ENCODE data around the gene ZNF397.

DNA sequence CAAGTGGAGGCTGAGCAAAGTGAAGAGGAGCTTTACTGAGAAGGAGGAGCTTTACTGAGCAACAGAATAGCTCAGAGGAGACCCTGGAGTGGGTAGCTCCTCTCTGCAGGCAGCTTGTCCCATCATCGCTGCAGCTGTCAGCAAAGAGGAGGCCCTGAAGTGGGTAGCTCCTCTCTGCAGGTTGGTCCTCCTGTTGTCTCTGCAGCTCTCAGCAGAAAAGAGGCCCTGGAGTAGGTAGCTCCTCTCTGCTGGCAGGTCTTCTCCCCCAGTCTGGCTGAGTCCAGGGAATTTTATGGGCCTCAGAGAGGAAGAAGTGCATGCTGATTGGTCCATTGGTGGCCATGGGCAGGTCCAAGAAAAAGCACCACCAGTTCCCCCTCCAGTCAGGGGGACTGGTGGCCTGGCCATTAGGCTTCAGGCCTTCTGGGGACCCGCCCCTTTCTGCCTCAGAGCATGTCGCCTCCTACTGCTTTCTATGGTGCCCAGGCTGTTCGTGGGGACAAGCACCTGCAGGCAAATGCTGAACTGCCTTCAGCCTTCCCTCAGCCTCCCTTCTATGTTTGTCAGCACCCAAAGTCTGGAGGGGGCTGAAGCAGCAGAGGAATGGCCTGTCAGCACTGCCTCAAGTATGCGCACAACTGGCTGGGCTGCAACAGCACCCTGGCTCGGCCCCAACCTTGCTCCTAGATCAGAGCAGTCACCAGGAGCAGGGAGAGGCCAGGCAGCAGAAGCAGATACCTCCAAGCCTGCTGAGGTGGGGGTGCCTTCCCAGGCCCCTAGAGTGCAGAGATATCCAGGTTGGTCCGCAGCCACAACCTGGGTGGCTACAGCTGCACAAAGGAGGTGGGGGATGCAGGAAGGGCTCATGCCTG lies 43.3 kb downstream of the ZNF397 start:
- TF ChIP-seq EZH2 (IDR thresholded peaks at IDR 0.05; ENCODE audit: borderline replicate concordance, insufficient read depth, low read length, poor library complexity, severe bottlenecking) (no peak), MXI1 (conservative IDR thresholded peaks at IDR 0.05; ENCODE audit: poor library complexity, severe bottlenecking) (no peak), EP300 (conservative IDR thresholded peaks at IDR 0.05; ENCODE audit: poor library complexity, severe bottlenecking) (no peak), POLR2AphosphoS5 (IDR thresholded peaks at IDR 0.05) (no peak), SMC3 (conservative IDR thresholded peaks at IDR 0.05; ENCODE audit: poor library complexity) (no peak), RAD21 (conservative IDR thresholded peaks at IDR 0.05) (no peak), TAF1 (IDR thresholded peaks at IDR 0.05; ENCODE audit: low read depth) (no peak)
- TF ChIP-seq, protein P1, sequence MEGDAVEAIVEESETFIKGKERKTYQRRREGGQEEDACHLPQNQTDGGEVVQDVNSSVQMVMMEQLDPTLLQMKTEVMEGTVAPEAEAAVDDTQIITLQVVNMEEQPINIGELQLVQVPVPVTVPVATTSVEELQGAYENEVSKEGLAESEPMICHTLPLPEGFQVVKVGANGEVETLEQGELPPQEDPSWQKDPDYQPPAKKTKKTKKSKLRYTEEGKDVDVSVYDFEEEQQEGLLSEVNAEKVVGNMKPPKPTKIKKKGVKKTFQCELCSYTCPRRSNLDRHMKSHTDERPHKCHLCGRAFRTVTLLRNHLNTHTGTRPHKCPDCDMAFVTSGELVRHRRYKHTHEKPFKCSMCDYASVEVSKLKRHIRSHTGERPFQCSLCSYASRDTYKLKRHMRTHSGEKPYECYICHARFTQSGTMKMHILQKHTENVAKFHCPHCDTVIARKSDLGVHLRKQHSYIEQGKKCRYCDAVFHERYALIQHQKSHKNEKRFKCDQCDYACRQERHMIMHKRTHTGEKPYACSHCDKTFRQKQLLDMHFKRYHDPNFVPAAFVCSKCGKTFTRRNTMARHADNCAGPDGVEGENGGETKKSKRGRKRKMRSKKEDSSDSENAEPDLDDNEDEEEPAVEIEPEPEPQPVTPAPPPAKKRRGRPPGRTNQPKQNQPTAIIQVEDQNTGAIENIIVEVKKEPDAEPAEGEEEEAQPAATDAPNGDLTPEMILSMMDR (IDR thresholded peaks at IDR 0.05; ENCODE audit: poor library complexity, severe bottlenecking): no peak

Data from neural cell (in vitro differentiated cells).